ENCODE results near the gene TTC32.

The TTC32 gene

GRCh38 chr2:19871836-19872235 is 29.9 kb downstream of the TTC32 start:
- Histone ChIP-seq H3K36me3 (ENCODE audit: insufficient read depth, low read length) (no peaks in the 10 kb centered on the region), H3K27me3 (ENCODE audit: control insufficient read depth in 1 of 2, insufficient read depth in 2 of 2, low read length in 2 of 2) (peaks cover 0 to 9% of the 10 kb centered on the region in 2 donors), H3K4me1 (ENCODE audit: insufficient read depth, low read length) (no peaks in the 10 kb centered on the region), H3K4me3 (ENCODE audit: low read depth in 1 of 2, low read length in 2 of 2) (no peak overlapping the region), H3K27ac (ENCODE audit: low read depth, low read length) (no peak overlapping the region), H3K9ac (ENCODE audit: low read length) (no peak overlapping the region), H3K9me3 (ENCODE audit: low read length) (no peaks in the 10 kb centered on the region)

- no peak overlapping the region for H3K4me3 ChIP-seq (ENCODE audit: low read depth in 1 of 2, low read length in 2 of 2)
- H3K9me3 ChIP-seq (ENCODE audit: low read length): no peaks in the 10 kb centered on the region
- no peak overlapping the region for H3K27ac ChIP-seq (ENCODE audit: low read depth, low read length)
- peaks cover 0 to 9% of the 10 kb centered on the region in 2 donors for H3K27me3 ChIP-seq (ENCODE audit: control insufficient read depth in 1 of 2, insufficient read depth in 2 of 2, low read length in 2 of 2)
- no peaks in the 10 kb centered on the region for H3K4me1 ChIP-seq (ENCODE audit: insufficient read depth, low read length)
- no peaks in the 10 kb centered on the region for H3K36me3 ChIP-seq (ENCODE audit: insufficient read depth, low read length)
- no peak overlapping the region for H3K9ac ChIP-seq (ENCODE audit: low read length)
Measured at GRCh38 chr2:19870792-19871191, 31.0 kb downstream of the TTC32 start.

- Histone ChIP-seq H3K9me3 (ENCODE audit: low read length) (no peaks in the 10 kb centered on the region), H3K4me1 (ENCODE audit: insufficient read depth, low read length) (no peaks in the 10 kb centered on the region), H3K4me3 (ENCODE audit: low read depth in 1 of 2, low read length in 2 of 2) (peak overlapping the region; percentile 43 to 50), H3K9ac (ENCODE audit: low read length) (no peak overlapping the region), H3K27ac (ENCODE audit: low read depth, low read length) (no peak overlapping the region), H3K36me3 (ENCODE audit: insufficient read depth, low read length) (no peaks in the 10 kb centered on the region), H3K27me3 (ENCODE audit: control insufficient read depth in 1 of 2, insufficient read depth in 2 of 2, low read length in 2 of 2) (peaks cover 0 to 9% of the 10 kb centered on the region in 2 donors)
Measured at GRCh38 chr2:19868701-19869580, 32.8 kb downstream of the TTC32 start.

- Histone ChIP-seq H3K9me3 (ENCODE audit: low read length) (no peaks in the 10 kb centered on the region), H3K27me3 (ENCODE audit: control insufficient read depth in 1 of 2, insufficient read depth in 2 of 2, low read length in 2 of 2) (peaks cover 0 to 9% of the 10 kb centered on the region in 2 donors), H3K36me3 (ENCODE audit: insufficient read depth, low read length) (no peaks in the 10 kb centered on the region), H3K27ac (ENCODE audit: low read depth, low read length) (no peak overlapping the region), H3K4me1 (ENCODE audit: insufficient read depth, low read length) (peaks cover 5% of the 10 kb centered on the region), H3K9ac (ENCODE audit: low read length) (no peak overlapping the region), H3K4me3 (ENCODE audit: low read depth in 1 of 2, low read length in 2 of 2) (peak overlapping the region; percentile 43 to 50)
Measured at GRCh38 chr2:19868224-19868623, 33.6 kb downstream of the TTC32 start.

GRCh38 chr2:19866771-19867170 is 35.0 kb downstream of the TTC32 start:
- Histone ChIP-seq H3K9ac (ENCODE audit: low read length) (no peak overlapping the region), H3K4me1 (ENCODE audit: insufficient read depth, low read length) (peaks cover 5% of the 10 kb centered on the region), H3K9me3 (ENCODE audit: low read length) (no peaks in the 10 kb centered on the region), H3K27ac (ENCODE audit: low read depth, low read length) (no peak overlapping the region), H3K4me3 (ENCODE audit: low read depth in 1 of 2, low read length in 2 of 2) (no peak overlapping the region), H3K36me3 (ENCODE audit: insufficient read depth, low read length) (no peaks in the 10 kb centered on the region), H3K27me3 (ENCODE audit: control insufficient read depth in 1 of 2, insufficient read depth in 2 of 2, low read length in 2 of 2) (peaks cover 0 to 9% of the 10 kb centered on the region in 2 donors)

- Histone ChIP-seq H3K4me3 (ENCODE audit: low read depth in 1 of 2, low read length in 2 of 2) (no peak overlapping the region), H3K36me3 (ENCODE audit: insufficient read depth, low read length) (no peaks in the 10 kb centered on the region), H3K9me3 (ENCODE audit: low read length) (no peaks in the 10 kb centered on the region), H3K9ac (ENCODE audit: low read length) (no peak overlapping the region), H3K27me3 (ENCODE audit: control insufficient read depth in 1 of 2, insufficient read depth in 2 of 2, low read length in 2 of 2) (peaks cover 0 to 9% of the 10 kb centered on the region in 2 donors), H3K4me1 (ENCODE audit: insufficient read depth, low read length) (peaks cover 5% of the 10 kb centered on the region), H3K27ac (ENCODE audit: low read depth, low read length) (no peak overlapping the region)
Measured at GRCh38 chr2:19865151-19865550, 36.6 kb downstream of the TTC32 start.

GRCh38 chr2:19864381-19864780 is 37.4 kb downstream of the TTC32 start:
- Histone ChIP-seq H3K27ac (ENCODE audit: low read depth, low read length) (no peak overlapping the region), H3K9ac (ENCODE audit: low read length) (no peak overlapping the region), H3K4me3 (ENCODE audit: low read depth in 1 of 2, low read length in 2 of 2) (no peak overlapping the region), H3K36me3 (ENCODE audit: insufficient read depth, low read length) (no peaks in the 10 kb centered on the region), H3K4me1 (ENCODE audit: insufficient read depth, low read length) (peaks cover 5% of the 10 kb centered on the region), H3K27me3 (ENCODE audit: control insufficient read depth in 1 of 2, insufficient read depth in 2 of 2, low read length in 2 of 2) (peaks cover 0 to 5% of the 10 kb centered on the region in 2 donors), H3K9me3 (ENCODE audit: low read length) (no peaks in the 10 kb centered on the region)

GRCh38 chr2:19863303-19864041 is 38.3 kb downstream of the TTC32 start:
- Histone ChIP-seq H3K27me3 (ENCODE audit: control insufficient read depth in 1 of 2, insufficient read depth in 2 of 2, low read length in 2 of 2) (no peaks in the 10 kb centered on the region), H3K9ac (ENCODE audit: low read length) (no peak overlapping the region), H3K36me3 (ENCODE audit: insufficient read depth, low read length) (no peaks in the 10 kb centered on the region), H3K27ac (ENCODE audit: low read depth, low read length) (no peak overlapping the region), H3K4me3 (ENCODE audit: low read depth in 1 of 2, low read length in 2 of 2) (peak overlapping the region in 1 of 2 donors; percentile 41), H3K9me3 (ENCODE audit: low read length) (no peaks in the 10 kb centered on the region), H3K4me1 (ENCODE audit: insufficient read depth, low read length) (peaks cover 5% of the 10 kb centered on the region)

- H3K4me1 ChIP-seq (ENCODE audit: insufficient read depth, low read length): peaks cover 8% of the 10 kb centered on the region
- no peak overlapping the region for H3K4me3 ChIP-seq (ENCODE audit: low read depth in 1 of 2, low read length in 2 of 2)
- no peaks in the 10 kb centered on the region for H3K9me3 ChIP-seq (ENCODE audit: low read length)
- H3K27me3 ChIP-seq (ENCODE audit: control insufficient read depth in 1 of 2, insufficient read depth in 2 of 2, low read length in 2 of 2): no peaks in the 10 kb centered on the region
- H3K27ac ChIP-seq (ENCODE audit: low read depth, low read length): no peak overlapping the region
- H3K9ac ChIP-seq (ENCODE audit: low read length): no peak overlapping the region
- no peaks in the 10 kb centered on the region for H3K36me3 ChIP-seq (ENCODE audit: insufficient read depth, low read length)
Measured at GRCh38 chr2:19861813-19862212, 40.0 kb downstream of the TTC32 start.

- no peaks in the 10 kb centered on the region for H3K36me3 ChIP-seq (ENCODE audit: insufficient read depth, low read length)
- peaks cover 26% of the 10 kb centered on the region for H3K4me1 ChIP-seq (ENCODE audit: insufficient read depth, low read length)
- no peak overlapping the region for H3K27ac ChIP-seq (ENCODE audit: low read depth, low read length)
- H3K27me3 ChIP-seq (ENCODE audit: control insufficient read depth in 1 of 2, insufficient read depth in 2 of 2, low read length in 2 of 2): no peaks in the 10 kb centered on the region
- no peaks in the 10 kb centered on the region for H3K9me3 ChIP-seq (ENCODE audit: low read length)
- no peak overlapping the region for H3K4me3 ChIP-seq (ENCODE audit: low read depth in 1 of 2, low read length in 2 of 2)
- no peak overlapping the region for H3K9ac ChIP-seq (ENCODE audit: low read length)
Measured at GRCh38 chr2:19860022-19860421, 41.8 kb downstream of the TTC32 start.

GRCh38 chr2:19859565-19859964 is 42.2 kb downstream of the TTC32 start:
- Histone ChIP-seq H3K27ac (ENCODE audit: low read depth, low read length) (no peak overlapping the region), H3K9me3 (ENCODE audit: low read length) (no peaks in the 10 kb centered on the region), H3K4me1 (ENCODE audit: insufficient read depth, low read length) (peaks cover 30% of the 10 kb centered on the region), H3K4me3 (ENCODE audit: low read depth in 1 of 2, low read length in 2 of 2) (no peak overlapping the region), H3K36me3 (ENCODE audit: insufficient read depth, low read length) (no peaks in the 10 kb centered on the region), H3K27me3 (ENCODE audit: control insufficient read depth in 1 of 2, insufficient read depth in 2 of 2, low read length in 2 of 2) (no peaks in the 10 kb centered on the region), H3K9ac (ENCODE audit: low read length) (no peak overlapping the region)
